MCF 10A (cell line): ENCODE measurements around the gene TSC22D4. TPM values are rescaled to one million over a fixed set of nuclear protein-coding genes. Genes with fewer than 3 reads are reported as not detected.

Experiments used
- BruUV-seq: library from RNA; stranded (reverse); fragments of 400-500 nt; replicated peaks from 2 replicates; lab custom pipeline; 2021; lab: Mats Ljungman, UMichigan
- CTCF ChIA-PET: fragments of 300-600 bp; sonication (Branson Sonifier 250); formaldehyde crosslinking; extraction: SDS; loops from one replicate; lab custom pipeline; 2021; ENCODE audit warnings: antibody characterized with exemption, inconsistent platforms; lab: Yijun Ruan, JAX
- POLR2A ChIA-PET: fragments of 300-600, 350-650 bp; sonication (Branson Sonifier 250); formaldehyde crosslinking; extraction: SDS; loops from one replicate; lab custom pipeline; 2020; ENCODE audit warnings: antibody characterized with exemption, inconsistent platforms; lab: Yijun Ruan, JAX
- DNase-seq: peaks from one replicate; pipeline ENCODE4 v3.0.0-alpha.2; 2018; ENCODE audit not compliant: unreplicated experiment
- H3K27ac Mint-ChIP-seq: one replicate; pipeline ENCODE4 v1.8.0; 2022; ENCODE audit warnings: mild to moderate bottlenecking, low read depth, mixed read lengths; ENCODE audit not compliant: unreplicated experiment
- H3K27me3 Mint-ChIP-seq: one replicate; pipeline ENCODE4 v1.8.0; 2022; ENCODE audit warnings: mixed read lengths; ENCODE audit not compliant: insufficient read depth, unreplicated experiment
- H3K36me3 Mint-ChIP-seq: one replicate; pipeline ENCODE4 v1.8.0; 2022; ENCODE audit warnings: mild to moderate bottlenecking, moderate library complexity, mixed read lengths; ENCODE audit not compliant: insufficient read depth, unreplicated experiment
- H3K4me1 Mint-ChIP-seq: one replicate; pipeline ENCODE4 v1.8.0; 2022; ENCODE audit warnings: mixed read lengths; ENCODE audit not compliant: insufficient read depth, unreplicated experiment
- H3K4me3 Mint-ChIP-seq: one replicate; pipeline ENCODE4 v1.8.0; 2022; ENCODE audit warnings: mild to moderate bottlenecking, moderate library complexity, mixed read lengths; ENCODE audit not compliant: unreplicated experiment
- H3K9me3 Mint-ChIP-seq: one replicate; pipeline ENCODE4 v1.8.0; 2022; ENCODE audit warnings: mixed read lengths; ENCODE audit not compliant: unreplicated experiment
- CTCF ChIP-seq: fragments of 200-600 bp; IDR thresholded peaks from one replicate; pipeline ENCODE4 v1.8.0; 2022; ENCODE audit warnings: antibody characterized with exemption, mild to moderate bottlenecking; ENCODE audit not compliant: unreplicated experiment
- intact Hi-C: fragments of 100-400 bp; cut with micrococcal nuclease; formaldehyde crosslinking; loops from 2 replicates; pipeline ENCODE4 v1.14.1; 2022
- total RNA-seq: library from RNA; stranded (reverse); gene quantifications from 2 replicates; pipeline ENCODE4 v1.2.3, GENCODE V29; 2022

TSC22D4 gene
- total RNA-seq, 1 experiment from 2014 or later: 36.0 TPM

- Mint-ChIP-seq H3K4me3 (no peak overlapping the region), H3K27me3 (no peaks in the 10 kb centered on the region), H3K9me3 (no peaks in the 10 kb centered on the region), H3K27ac (no peak overlapping the region), H3K4me1 (peaks cover 17% of the 10 kb centered on the region), H3K36me3 (peaks cover 33% of the 10 kb centered on the region)
- CTCF ChIA-PET: interaction anchor here (0.6 to 2.2 kb wide), 4 partner anchors 12 to 918 kb away, joined by 3 to 10 read pairs (median 5); no protein-coding TSS in a partner anchor
- POLR2A ChIA-PET: interaction anchor here (0.6 to 5.2 kb wide), 4 partner anchors 9 to 623 kb away, joined by 3 to 27 read pairs (median 15); partner anchors contain the start of genes MEPCE, SRRT and ZCWPW1
- DNase-seq: no peak
- BruUV-seq: no TSS peak
- TF ChIP-seq CTCF: no peak
- intact Hi-C loops: no loop called here
Observed at GRCh38 chr7:100438172-100438571, 40.8 kb downstream of the TSC22D4 start.

- peaks cover 24% of the 10 kb centered on the region for H3K4me1 Mint-ChIP-seq
- no peak for DNase-seq
- no TSS peak for BruUV-seq
- ChIA-PET POLR2A (interaction anchor here (0.6 to 5.2 kb wide), 16 partner anchors 8 to 624 kb away, joined by 3 to 27 read pairs (median 4); partner anchors contain the start of genes FBXO24, GNB2, LRCH4 and MEPCE), CTCF (interaction anchor here (0.6 to 2.2 kb wide), 8 partner anchors 13 to 918 kb away, joined by 3 to 10 read pairs (median 3); partner anchors contain the start of gene SLC12A9)
- intact Hi-C loops: no loop called here
- no peak for TF ChIP-seq CTCF
- peak overlapping the region; percentile 95 for H3K4me3 Mint-ChIP-seq
- peaks cover 40% of the 10 kb centered on the region for H3K36me3 Mint-ChIP-seq
- peak overlapping the region; percentile 96 for H3K27ac Mint-ChIP-seq
- H3K27me3 Mint-ChIP-seq: no peaks in the 10 kb centered on the region
- no peaks in the 10 kb centered on the region for H3K9me3 Mint-ChIP-seq
Observed at GRCh38 chr7:100437150-100438100, 41.6 kb downstream of the TSC22D4 start.

GRCh38 chr7:100435401-100436304, 43.4 kb downstream of the TSC22D4 start:
- TF ChIP-seq CTCF: no peak
- no peaks in the 10 kb centered on the region for H3K27me3 Mint-ChIP-seq
- DNase-seq: peak; percentile 38
- TSS peak; percentile 47 for BruUV-seq
- CTCF ChIA-PET: interaction anchor here (0.6 to 2.2 kb wide), 6 partner anchors 15 to 290 kb away, joined by 3 to 10 read pairs (median 4); no protein-coding TSS in a partner anchor
- H3K4me3 Mint-ChIP-seq: peak overlapping the region; percentile 95
- intact Hi-C loops: no loop called here
- POLR2A ChIA-PET: interaction anchor here (0.7 to 5.2 kb wide), 10 partner anchors 7 to 454 kb away, joined by 3 to 27 read pairs (median 4); partner anchors contain the start of genes MEPCE, MOSPD3, UFSP1 and ZCWPW1
- H3K9me3 Mint-ChIP-seq: no peaks in the 10 kb centered on the region
- H3K4me1 Mint-ChIP-seq: peaks cover 36% of the 10 kb centered on the region
- peaks cover 46% of the 10 kb centered on the region for H3K36me3 Mint-ChIP-seq
- peak overlapping the region; percentile 96 for H3K27ac Mint-ChIP-seq
